Neuronal stem cell (in vitro differentiated cells): ENCODE data around the gene ATP6V1B1.
A peak's percentile ranks its signal among the peaks of the same experiment; 100 is the strongest.

Experiments used
- DNase-seq: peaks from one replicate; pipeline ENCODE4 v3.0.0-alpha.2; 2013; ENCODE audit warnings: low spot score
- H2AFZ ChIP-seq: one replicate; pipeline ENCODE4 v1.6.1; 2013; ENCODE audit warnings: mild to moderate bottlenecking, low read length, inconsistent platforms
- H2AK5ac ChIP-seq: 2 replicates; pipeline ENCODE4 v1.6.1; 2013; ENCODE audit warnings: low read depth, mild to moderate bottlenecking, inconsistent platforms, low read length, moderate library complexity, mixed read lengths
- H2BK120ac ChIP-seq: 2 replicates; pipeline ENCODE4 v1.6.1; 2013; ENCODE audit warnings: low read depth, mild to moderate bottlenecking, inconsistent platforms, low read length, moderate library complexity, mixed read lengths
- H2BK12ac ChIP-seq: one replicate; pipeline ENCODE4 v1.6.1; 2013; ENCODE audit warnings: low read length, inconsistent platforms
- H2BK15ac ChIP-seq: 2 replicates; pipeline ENCODE4 v1.6.1; 2013; ENCODE audit warnings: mild to moderate bottlenecking, low read length, inconsistent platforms, mixed read lengths
- H2BK5ac ChIP-seq: one replicate; pipeline ENCODE4 v1.6.1; 2013; ENCODE audit warnings: inconsistent platforms, mild to moderate bottlenecking, low read length, moderate library complexity
- H3K14ac ChIP-seq: one replicate; pipeline ENCODE4 v1.6.1; 2013; ENCODE audit warnings: low read length, inconsistent platforms
- H3K18ac ChIP-seq: 2 replicates; pipeline ENCODE4 v1.6.1; 2013; ENCODE audit warnings: low read length, inconsistent platforms
- H3K23ac ChIP-seq: 2 replicates; pipeline ENCODE4 v1.6.1; 2013; ENCODE audit warnings: low read depth, mild to moderate bottlenecking, mixed read lengths, low read length, inconsistent platforms; ENCODE audit not compliant: poor library complexity
- H3K27ac ChIP-seq: replicated peaks from 3 replicates; pipeline ENCODE4 v1.5.1; 2013; ENCODE audit warnings: low read length, inconsistent platforms
- H3K27me3 ChIP-seq, 3 experiments: 2 replicates each; pipeline ENCODE4 v1.6.1; 2013; ENCODE audit warnings: low read length in 3 of 3, mild to moderate bottlenecking in 2 of 3, inconsistent platforms in 1 of 3, low read depth in 1 of 3, mixed read lengths in 1 of 3, moderate library complexity in 1 of 3; ENCODE audit not compliant: control insufficient read depth in 3 of 3, insufficient read depth in 3 of 3
- H3K36me3 ChIP-seq, 2 donors: replicated peaks in 1 of 2; 2 replicates each; pipeline ENCODE4 v1.6.1; 2013; ENCODE audit warnings: low read length in 2 of 2; ENCODE audit not compliant: control insufficient read depth in 2 of 2, insufficient read depth in 2 of 2
- H3K4ac ChIP-seq: 2 replicates; pipeline ENCODE4 v1.6.1; 2013; ENCODE audit warnings: inconsistent platforms, mild to moderate bottlenecking, low read length, moderate library complexity
- H3K4me1 ChIP-seq, 2 donors: 1 replicate in 1 of 2; 2 replicates in 1 of 2; pipeline ENCODE4 v1.6.1; 2013; ENCODE audit warnings: low read length in 2 of 2, low read depth in 1 of 2; ENCODE audit not compliant: control insufficient read depth in 2 of 2, insufficient read depth in 1 of 2
- H3K4me2 ChIP-seq: one replicate; pipeline ENCODE4 v1.6.1; 2013; ENCODE audit warnings: mild to moderate bottlenecking, low read length, inconsistent platforms; ENCODE audit not compliant: insufficient read depth, poor library complexity, severe bottlenecking
- H3K4me3 ChIP-seq, 2 donors: 2 replicates each; pipeline ENCODE4 v1.5.1; 2013; ENCODE audit warnings: low read length in 2 of 2, mild to moderate bottlenecking in 2 of 2, inconsistent platforms in 1 of 2, moderate library complexity in 1 of 2
- H3K79me1 ChIP-seq: one replicate; pipeline ENCODE4 v1.6.1; 2013; ENCODE audit warnings: low read depth, mild to moderate bottlenecking, inconsistent platforms, low read length, moderate library complexity
- H3K9ac ChIP-seq: one replicate; pipeline ENCODE4 v1.6.1; 2013; ENCODE audit warnings: mild to moderate bottlenecking, low read depth, low read length, inconsistent platforms; ENCODE audit not compliant: poor library complexity
- H3K9me3 ChIP-seq, 2 donors: replicated peaks in 1 of 2; 2 replicates each; pipeline versions ENCODE3 to v1.6.1; 2013; ENCODE audit warnings: low read length in 2 of 2, mild to moderate bottlenecking in 2 of 2, inconsistent platforms in 1 of 2, low read depth in 1 of 2, mixed read lengths in 1 of 2, moderate library complexity in 1 of 2; ENCODE audit not compliant: control insufficient read depth in 2 of 2, insufficient read depth in 1 of 2
- H4K8ac ChIP-seq: one replicate; pipeline ENCODE4 v1.6.1; 2013; ENCODE audit warnings: low read depth, mild to moderate bottlenecking, inconsistent platforms, low read length, moderate library complexity
- H4K91ac ChIP-seq: one replicate; pipeline ENCODE4 v1.6.1; 2013; ENCODE audit warnings: low read length, low read depth, mild to moderate bottlenecking, inconsistent platforms; ENCODE audit not compliant: poor library complexity
- WGBS, 2 donors: extraction: QIAGEN DNeasy Blood & Tissue Kit; methylation state at CpG; one replicate each; pipeline ENCODE4 v1.1.7; 2013; ENCODE audit warnings: missing lambda C conversion rate in 2 of 2, mixed read lengths in 1 of 2; ENCODE audit not compliant: insufficient read length in 2 of 2, insufficient replicate concordance in 1 of 2; ENCODE audit errors: extremely low coverage in 2 of 2; 5-methylcytosine and 5-hydroxymethylcytosine counted together

ATP6V1B1 gene

GRCh38 chr2:71003396-71003795, 67.7 kb downstream of the ATP6V1B1 start:
- Histone ChIP-seq H2BK120ac (peak overlapping the region; percentile 68), H3K4ac (no peak overlapping the region), H4K91ac (no peak overlapping the region), H3K4me1 (peaks cover 12 to 15% of the 10 kb centered on the region in 2 donors), H3K4me2 (no peak overlapping the region), H3K27ac (no peak overlapping the region), H3K4me3 (no peak overlapping the region), H2AFZ (no peak overlapping the region), H3K9me3 (no peaks in the 10 kb centered on the region), H3K27me3 (peaks cover 0 to 22% (median 0%) of the 10 kb centered on the region in 3 experiments), H2BK15ac (peak overlapping the region; percentile 60), H2AK5ac (no peak overlapping the region), H3K14ac (no peak overlapping the region), H3K79me1 (no peaks in the 10 kb centered on the region), H3K9ac (no peak overlapping the region), H2BK12ac (peak overlapping the region; percentile 87), H3K18ac (peak overlapping the region; percentile 4), H3K23ac (no peak overlapping the region), H2BK5ac (no peak overlapping the region), H4K8ac (no peak overlapping the region), H3K36me3 (no peaks in the 10 kb centered on the region)
- DNase-seq, result no peak
- WGBS, 2 donors, result no CpG with 5 or more reads among the region's 6 CpGs

GRCh38 chr2:71003966-71004755, 68.5 kb downstream of the ATP6V1B1 start:
- H2BK12ac ChIP-seq, result no peak overlapping the region
- peak overlapping the region; percentile 3 for H4K91ac ChIP-seq
- no peak overlapping the region for H3K18ac ChIP-seq
- H2AK5ac ChIP-seq, result peak overlapping the region; percentile 70
- no peak overlapping the region for H4K8ac ChIP-seq
- H3K4me3 ChIP-seq, result no peak overlapping the region
- no peak overlapping the region for H3K4me2 ChIP-seq
- peak overlapping the region; percentile 43 for H2BK5ac ChIP-seq
- H3K79me1 ChIP-seq, result no peaks in the 10 kb centered on the region
- H3K27me3 ChIP-seq, result peaks cover 0 to 23% (median 0%) of the 10 kb centered on the region in 3 experiments
- peak overlapping the region; percentile 70 for H2BK15ac ChIP-seq
- no peak overlapping the region for H2AFZ ChIP-seq
- H3K9ac ChIP-seq, result no peak overlapping the region
- no peak overlapping the region for H3K4ac ChIP-seq
- DNase-seq, result no peak
- no peaks in the 10 kb centered on the region for H3K9me3 ChIP-seq
- no peak overlapping the region for H2BK120ac ChIP-seq
- H3K14ac ChIP-seq, result no peak overlapping the region
- peaks cover 15% of the 10 kb centered on the region in 2 donors for H3K4me1 ChIP-seq
- no CpG with 5 or more reads among the region's 11 CpGs for WGBS, 2 donors
- H3K27ac ChIP-seq, result no peak overlapping the region
- H3K36me3 ChIP-seq, result no peaks in the 10 kb centered on the region
- no peak overlapping the region for H3K23ac ChIP-seq

GRCh38 chr2:71004857-71005256, 69.2 kb downstream of the ATP6V1B1 start:
- no peak overlapping the region for H2BK120ac ChIP-seq
- H2AFZ ChIP-seq, result no peak overlapping the region
- peak overlapping the region; percentile 62 for H3K23ac ChIP-seq
- H2BK15ac ChIP-seq, result peak overlapping the region; percentile 70
- DNase-seq, result no peak
- no peak overlapping the region for H3K4ac ChIP-seq
- peak overlapping the region; percentile 27 for H4K91ac ChIP-seq
- H2BK5ac ChIP-seq, result peak overlapping the region; percentile 43
- H3K18ac ChIP-seq, result peak overlapping the region; percentile 68
- H3K4me3 ChIP-seq, result no peak overlapping the region
- no peaks in the 10 kb centered on the region for H3K36me3 ChIP-seq
- no peak overlapping the region for H3K9ac ChIP-seq
- no peaks in the 10 kb centered on the region for H3K9me3 ChIP-seq
- H2AK5ac ChIP-seq, result peak overlapping the region; percentile 70
- H3K14ac ChIP-seq, result no peak overlapping the region
- H3K4me2 ChIP-seq, result no peak overlapping the region
- peak overlapping the region; percentile 80 for H2BK12ac ChIP-seq
- peaks cover 0 to 23% (median 0%) of the 10 kb centered on the region in 3 experiments for H3K27me3 ChIP-seq
- H3K27ac ChIP-seq, result no peak overlapping the region
- no peaks in the 10 kb centered on the region for H3K79me1 ChIP-seq
- no peak overlapping the region for H4K8ac ChIP-seq
- peaks cover 15% of the 10 kb centered on the region in 2 donors for H3K4me1 ChIP-seq
- no CpG with 5 or more reads among the region's 6 CpGs for WGBS, 2 donors

GRCh38 chr2:71005271-71006202, 69.8 kb downstream of the ATP6V1B1 start:
- WGBS, 2 donors, result no CpG with 5 or more reads among the region's 10 CpGs
- Histone ChIP-seq H2BK15ac (no peak overlapping the region), H2BK5ac (no peak overlapping the region), H3K23ac (peak overlapping the region; percentile 4), H3K27me3 (peaks cover 0 to 23% (median 0%) of the 10 kb centered on the region in 3 experiments), H2BK12ac (no peak overlapping the region), H3K9me3 (no peaks in the 10 kb centered on the region), H3K4ac (no peak overlapping the region), H4K91ac (peak overlapping the region; percentile 27), H3K27ac (no peak overlapping the region), H3K4me1 (peaks cover 15% of the 10 kb centered on the region in 2 donors), H4K8ac (no peak overlapping the region), H3K36me3 (no peaks in the 10 kb centered on the region), H3K18ac (peak overlapping the region; percentile 42), H3K79me1 (no peaks in the 10 kb centered on the region), H3K4me3 (no peak overlapping the region), H2AK5ac (peak overlapping the region; percentile 47), H3K14ac (no peak overlapping the region), H2AFZ (no peak overlapping the region), H3K4me2 (no peak overlapping the region), H2BK120ac (no peak overlapping the region), H3K9ac (no peak overlapping the region)
- no peak for DNase-seq
